NOMO-1 (cell line): Measurements from ENCODE around the gene TNFAIP8L3.

Experiments
- DNase-seq, 2 experiments: peaks; one replicate each; lab custom pipeline; 2025; ENCODE audit not compliant: unreplicated experiment in 2 of 2; lab: John Stamatoyannopoulos, UW

TNFAIP8L3 gene

GRCh38 chr15:51117270-51117669, 22.6 kb upstream of the TNFAIP8L3 start:
- no peak for DNase-seq

GRCh38 chr15:51114437-51115119, 19.9 kb upstream of the TNFAIP8L3 start:
- no peak for DNase-seq

GRCh38 chr15:51112078-51112477, 17.4 kb upstream of the TNFAIP8L3 start:
- DNase-seq: no peak

GRCh38 chr15:51111061-51111460, 16.4 kb upstream of the TNFAIP8L3 start:
- DNase-seq: no peak

GRCh38 chr15:51110171-51110570, 15.5 kb upstream of the TNFAIP8L3 start:
- DNase-seq: no peak

- no peak for DNase-seq
Measured at GRCh38 chr15:51108933-51109550, 14.3 kb upstream of the TNFAIP8L3 start.

GRCh38 chr15:51107612-51108011, 12.9 kb upstream of the TNFAIP8L3 start:
- no peak for DNase-seq

- no peak for DNase-seq
Measured at GRCh38 chr15:51106481-51106880, 11.8 kb upstream of the TNFAIP8L3 start.

- no peak for DNase-seq
Measured at GRCh38 chr15:51105430-51106016, 10.8 kb upstream of the TNFAIP8L3 start.

- no peak for DNase-seq
Measured at GRCh38 chr15:51104512-51104911, 9.8 kb upstream of the TNFAIP8L3 start.

GRCh38 chr15:51103330-51103729, 8.6 kb upstream of the TNFAIP8L3 start:
- no peak for DNase-seq

- no peak for DNase-seq
Measured at GRCh38 chr15:51100785-51101489, 6.2 kb upstream of the TNFAIP8L3 start.

GRCh38 chr15:51099185-51099584, 4.5 kb upstream of the TNFAIP8L3 start:
- DNase-seq: no peak

- no peak for DNase-seq
Measured at GRCh38 chr15:51098331-51098619, 3.6 kb upstream of the TNFAIP8L3 start.

GRCh38 chr15:51097553-51098330, 3.0 kb upstream of the TNFAIP8L3 start:
- DNase-seq: peak; percentile 33 to 72

GRCh38 chr15:51096976-51097375, 2.3 kb upstream of the TNFAIP8L3 start:
- DNase-seq: no peak

GRCh38 chr15:51095681-51096331, 1.1 kb upstream of the TNFAIP8L3 start:
- DNase-seq: no peak

- peak in 1 of 2 experiments; percentile 33 for DNase-seq
Measured at GRCh38 chr15:51093839-51094605, 684 bp downstream of the TNFAIP8L3 start.

GRCh38 chr15:51093488-51093838, 1.2 kb downstream of the TNFAIP8L3 start:
- DNase-seq: no peak
